ENCODE measurements around the gene EMILIN2.

EMILIN2 gene

GRCh38 chr18:2959341-2959740 is 112.5 kb downstream of the EMILIN2 start:
- no peak for DNase-seq

GRCh38 chr18:2960983-2961696 is 114.3 kb downstream of the EMILIN2 start:
- DNase-seq, result no peak

- DNase-seq, result no peak
Observed at GRCh38 chr18:2961821-2962220, 115.0 kb downstream of the EMILIN2 start.

- no peak for DNase-seq
Observed at GRCh38 chr18:2963048-2963447, 116.2 kb downstream of the EMILIN2 start.

- DNase-seq, result no peak
Observed at GRCh38 chr18:2964361-2965010, 117.7 kb downstream of the EMILIN2 start.
